HepG2 (cell line): ENCODE results near the gene EVA1A. TPM values are rescaled to one million over a fixed set of nuclear protein-coding genes. Genes with fewer than 3 reads are reported as not detected.

Experiments
- ATAC-seq: fragments of 200-7000 bp; cut with Tn5 transposase; 3 replicates; pipeline ENCODE4 v1.9.1; 2020; ENCODE audit warnings: mild to moderate bottlenecking, moderate library complexity
- BruUV-seq: library from RNA; stranded (reverse); fragments of 400-500 nt; replicated peaks from 2 replicates; lab custom pipeline; 2021; lab: Mats Ljungman, UMichigan
- CTCF ChIA-PET: fragments of 300-600 bp; formaldehyde crosslinking; extraction: SDS; loops from one replicate; lab custom pipeline; 2021; ENCODE audit warnings: low total read pairs, inconsistent platforms, low intra/inter-chr PET ratio; lab: Yijun Ruan, JAX
- POLR2A ChIA-PET: fragments of 350-600 bp; sonication (Branson Sonifier 250); formaldehyde crosslinking; loops from one replicate; lab custom pipeline; 2020; ENCODE audit warnings: antibody characterized with exemption, inconsistent platforms; lab: Yijun Ruan, JAX
- DNase-seq: peaks from one replicate; pipeline ENCODE4 v3.0.0-alpha.2; 2015; ENCODE audit warnings: low spot score
- FAIRE-seq: peaks from 3 replicates; lab custom pipeline; 2011; peaks lifted over from hg19 to GRCh38; lab: Jason Lieb, UNC
- H2AFZ ChIP-seq: one replicate; pipeline ENCODE4 v1.6.1; 2011; ENCODE audit warnings: low read length, inconsistent platforms
- H3K27ac ChIP-seq: fragments of 300-600 bp; 3 replicates; pipeline ENCODE4 v1.8.0; 2011; ENCODE audit warnings: mixed run types, mild to moderate bottlenecking, mixed read lengths, low read length, inconsistent platforms; ENCODE audit not compliant: insufficient read depth; ENCODE audit errors: extremely low read length
- H3K27me3 ChIP-seq, 2 experiments: fragments of 200-600 bp in 1 of 2; 2 replicates in 1 of 2; 3 replicates in 1 of 2; pipeline versions ENCODE4 v1.6.0 to v1.8.0; 2011; ENCODE audit warnings: low read length in 2 of 2, mild to moderate bottlenecking in 2 of 2, moderate library complexity in 2 of 2, inconsistent platforms in 1 of 2; ENCODE audit not compliant: insufficient read depth in 2 of 2, control insufficient read depth in 1 of 2
- H3K36me3 ChIP-seq, 2 experiments: fragments of 200-600 bp in 1 of 2; replicated peaks in 1 of 2; 2 replicates in 1 of 2; 3 replicates in 1 of 2; pipeline versions ENCODE4 v1.5.1 to v1.8.0; 2011; ENCODE audit warnings: low read length in 2 of 2, inconsistent platforms in 1 of 2; ENCODE audit not compliant: insufficient read depth in 2 of 2, control insufficient read depth in 1 of 2
- H3K4me1 ChIP-seq: 2 replicates; pipeline ENCODE4 v1.5.1; 2012; ENCODE audit warnings: low read length, inconsistent platforms; ENCODE audit not compliant: insufficient read depth
- H3K4me2 ChIP-seq: 2 replicates; pipeline ENCODE4 v1.6.0; 2011; ENCODE audit warnings: low read depth, low read length, inconsistent platforms
- H3K4me3 ChIP-seq, 3 experiments: fragments of 200-600 bp in 1 of 3; sonication (generic), shearing (Covaris generic) in 1 of 3; replicated peaks in 1 of 3; 2 replicates each; pipeline ENCODE4 v1.5.1; 2011 to 2016; ENCODE audit warnings: low read length in 3 of 3, inconsistent platforms in 2 of 3, low read depth in 2 of 3, mild to moderate bottlenecking in 2 of 3, control low read depth in 1 of 3, mixed read lengths in 1 of 3; ENCODE audit not compliant: insufficient read depth in 1 of 3
- H3K79me2 ChIP-seq: one replicate; pipeline ENCODE4 v1.6.1; 2011; ENCODE audit warnings: low read length, inconsistent platforms; ENCODE audit not compliant: insufficient read depth
- H3K9ac ChIP-seq: 2 replicates; pipeline ENCODE4 v1.6.0; 2011; ENCODE audit warnings: mild to moderate bottlenecking, low read depth, low read length, inconsistent platforms; ENCODE audit not compliant: insufficient read depth
- H3K9me3 ChIP-seq: 2 replicates; pipeline ENCODE4 v1.5.1; 2012; ENCODE audit warnings: mild to moderate bottlenecking, low read length
- H4K20me1 ChIP-seq: 2 replicates; pipeline ENCODE4 v1.6.0; 2011; ENCODE audit warnings: inconsistent platforms, mild to moderate bottlenecking, low read length, moderate library complexity; ENCODE audit not compliant: insufficient read depth
- EHMT2 ChIP-seq: fragments of 200-600 bp; sonication (generic); IDR thresholded peaks from 2 replicates; pipeline ENCODE4 v1.7.0; 2017; ENCODE audit warnings: antibody characterized with exemption, low read depth, low read length, borderline replicate concordance
- HOXA3 ChIP-seq: sonication (generic); formaldehyde crosslinking; IDR thresholded peaks from 2 replicates; pipeline ENCODE4 v1.5.0; 2020; ENCODE audit warnings: missing genetic modification reagents
- KDM1A ChIP-seq: IDR thresholded peaks from 2 replicates; pipeline ENCODE4 v1.6.1; 2016; ENCODE audit warnings: missing compliant biosample characterization
- KDM5B ChIP-seq: sonication (generic); formaldehyde crosslinking; IDR thresholded peaks from 2 replicates; pipeline ENCODE4 v1.4.0; 2020; ENCODE audit warnings: missing genetic modification reagents, mild to moderate bottlenecking, borderline replicate concordance
- NCOR1 ChIP-seq: fragments of 200-600 bp; sonication (generic); IDR thresholded peaks from 2 replicates; pipeline ENCODE4 v1.7.0; 2017; ENCODE audit warnings: antibody characterized with exemption, low read length, borderline replicate concordance
- NR2F6 ChIP-seq, 2 experiments: IDR thresholded peaks; 2 replicates each; pipeline ENCODE4 v1.6.1; 2016; ENCODE audit warnings: antibody characterized with exemption in 1 of 2, mild to moderate bottlenecking in 1 of 2
- REXO4 ChIP-seq: sonication (generic); formaldehyde crosslinking; IDR thresholded peaks from 2 replicates; pipeline ENCODE4 v1.8.0; 2022; ENCODE audit warnings: missing genetic modification reagents, mild to moderate bottlenecking, borderline replicate concordance
- RFX3 ChIP-seq: IDR thresholded peaks from 2 replicates; pipeline ENCODE4 v1.6.1; 2016; ENCODE audit warnings: missing biosample characterization, missing genetic modification reagents
- SSRP1 ChIP-seq: IDR thresholded peaks from 2 replicates; pipeline ENCODE4 v1.6.1; 2016; ENCODE audit warnings: control low read depth
- TGIF2 ChIP-seq: IDR thresholded peaks from 2 replicates; pipeline ENCODE4 v1.6.1; 2016; ENCODE audit warnings: control low read depth, missing compliant biosample characterization
- ZMYM3 ChIP-seq: sonication (generic); formaldehyde crosslinking; IDR thresholded peaks from 2 replicates; pipeline ENCODE4 v1.5.1; 2020; ENCODE audit warnings: mild to moderate bottlenecking, missing genetic modification reagents
- ZNF136 ChIP-seq: sonication (generic); formaldehyde crosslinking; IDR thresholded peaks from 2 replicates; pipeline ENCODE4 v1.8.1; 2022; ENCODE audit warnings: low read depth, mild to moderate bottlenecking, moderate library complexity, missing genetic modification reagents
- ZNF326 ChIP-seq: sonication (generic); formaldehyde crosslinking; IDR thresholded peaks from 2 replicates; pipeline ENCODE4 v1.4.0; 2020; ENCODE audit warnings: missing genetic modification reagents, borderline replicate concordance
- ZNF446 ChIP-seq: sonication (generic); formaldehyde crosslinking; IDR thresholded peaks from 2 replicates; pipeline ENCODE4 v1.5.0; 2020; ENCODE audit warnings: mild to moderate bottlenecking, missing genetic modification reagents
- ZNF660 ChIP-seq: sonication (generic); formaldehyde crosslinking; IDR thresholded peaks from 2 replicates; pipeline ENCODE4 v1.5.1; 2020; ENCODE audit warnings: mild to moderate bottlenecking, low read depth, missing genetic modification reagents, borderline replicate concordance
- ZNF749 ChIP-seq: sonication (generic); formaldehyde crosslinking; IDR thresholded peaks from 2 replicates; pipeline ENCODE4 v1.8.0; 2022; ENCODE audit warnings: mild to moderate bottlenecking, missing genetic modification reagents, moderate library complexity, borderline replicate concordance
- ZNF768 ChIP-seq: sonication (generic); formaldehyde crosslinking; IDR thresholded peaks from 2 replicates; pipeline ENCODE4 v1.4.0; 2020; ENCODE audit warnings: missing genetic modification reagents
- ZNF788 ChIP-seq: sonication (generic); formaldehyde crosslinking; IDR thresholded peaks from 2 replicates; pipeline ENCODE4 v1.5.0; 2020; ENCODE audit warnings: mild to moderate bottlenecking, missing genetic modification reagents, borderline replicate concordance
- WGBS: methylation state at CpG from one replicate; pipeline ENCODE4 v1.1.6; 2017; ENCODE audit warnings: low lambda C conversion rate; 5-methylcytosine and 5-hydroxymethylcytosine counted together
- in situ Hi-C: cut with HindIII; loops from 2 replicates; pipeline ENCODE4 v1.10.0; 2017; ENCODE audit warnings: low pct_unique_long_range_greater_than_20kb; ENCODE audit not compliant: extremely low pct_ligation_motif_present
- intact Hi-C: fragments of 100-400 bp; cut with micrococcal nuclease; formaldehyde crosslinking; loops from one replicate; pipeline ENCODE4 v1.10.0; 2022; ENCODE audit not compliant: unreplicated experiment
- polyA plus RNA-seq, 8 experiments: library from polyadenylated mRNA; depleted of rRNA in 3 of 8; stranded (reverse) in 7 of 8; unstranded in 1 of 8; fragments of >200 nt; fragmentation: Illumina TruSeq in 4 of 8; extraction: Trizol in 4 of 8; gene quantifications; 2 replicates each; pipeline versions ENCODE4 v1.2.1 to v1.2.3, GENCODE V29; 2011 to 2016; ENCODE audit warnings: low read depth in 4 of 8, missing spikeins in 1 of 8, mixed read lengths in 1 of 8; ENCODE audit not compliant: insufficient read depth in 1 of 8
- total RNA-seq, 5 experiments: library from RNA; depleted of rRNA; stranded (reverse); fragments of >200 nt; fragmentation: Illumina TruSeq; extraction: Trizol; gene quantifications; 2 replicates each; pipeline ENCODE4 v1.2.3, GENCODE V29; 2016; ENCODE audit warnings: low read depth in 1 of 5
- TF ChIP-seq, protein P1 (sequence below): sonication (generic); formaldehyde crosslinking; IDR thresholded peaks from 2 replicates; pipeline ENCODE4 v1.5.0; 2020; ENCODE audit warnings: mild to moderate bottlenecking, low read depth, missing genetic modification reagents, borderline replicate concordance
- TF ChIP-seq, protein P2 (sequence below): sonication (generic); formaldehyde crosslinking; IDR thresholded peaks from 2 replicates; pipeline ENCODE4 v1.5.0; 2020; ENCODE audit warnings: mild to moderate bottlenecking, missing genetic modification reagents, borderline replicate concordance

The EVA1A gene
- total and polyA plus RNA-seq, 2 of the 13 experiments (the other 11 are each of a cell fraction or from before 2014, with no cell fraction given) = 57.5 to 57.8 TPM

DNA sequence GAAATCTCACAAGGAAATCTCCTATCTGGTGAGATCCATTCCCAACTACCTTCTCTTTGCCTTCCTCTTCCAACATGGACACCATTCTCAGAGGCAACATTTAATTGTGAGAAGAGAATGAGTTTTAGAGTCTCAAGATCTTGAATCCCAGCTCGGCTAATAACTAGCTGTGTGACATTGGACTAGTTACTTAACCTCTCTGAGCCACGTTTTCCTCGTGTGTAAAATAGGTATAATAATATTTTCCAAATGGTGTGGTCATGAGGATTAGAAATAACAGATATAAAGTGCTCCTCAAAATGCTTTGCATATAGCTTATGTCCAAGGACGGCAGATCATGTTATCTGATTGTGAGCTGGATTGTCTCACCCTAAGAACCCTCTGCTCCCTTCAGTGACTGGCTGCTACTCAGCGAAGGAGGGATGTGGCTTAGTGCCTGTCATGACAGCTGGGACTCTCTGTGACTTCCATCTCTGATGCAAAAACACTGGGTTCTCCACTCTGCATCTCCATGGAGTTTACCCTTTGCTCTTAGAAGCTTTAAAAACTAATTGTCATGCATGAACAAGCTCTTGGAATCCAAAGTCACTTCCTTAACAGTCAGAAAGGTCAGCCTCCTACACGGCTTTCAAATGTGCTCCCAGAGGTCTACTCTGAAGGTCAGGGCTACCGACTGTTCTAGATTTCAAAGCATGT is 47.4 kb upstream of the EVA1A start:
- FAIRE-seq (peak; percentile 34), DNase-seq (peak; percentile 49), ATAC-seq (peak; percentile 40)
- H3K27ac ChIP-seq = peak overlapping the region; percentile 8
- 79% methylated on average over 7 of the region's 7 CpGs for WGBS
- intact Hi-C loops = loop anchor here (2.0 kb wide), 1 partner anchor 85 kb away; no protein-coding TSS in a partner anchor
- H3K9me3 ChIP-seq = no peaks in the 10 kb centered on the region
- no peaks in the 10 kb centered on the region for H3K36me3 ChIP-seq
- H3K4me2 ChIP-seq = peak overlapping the region; percentile 79
- CTCF ChIA-PET = interaction anchor here (3.0 to 6.4 kb wide), 2 partner anchors 48 to 142 kb away, joined by 18 to 144 read pairs; partner anchors contain the start of gene EVA1A
- H4K20me1 ChIP-seq = no peaks in the 10 kb centered on the region
- in situ Hi-C loops = loop anchor here (5.0 to 25.0 kb wide), 4 partner anchors 36 to 546 kb away; no protein-coding TSS in a partner anchor
- H3K9ac ChIP-seq = peak overlapping the region; percentile 25; the same call in 1 of the 2 replicates
- H3K79me2 ChIP-seq = no peaks in the 10 kb centered on the region
- peak overlapping the region; percentile 48 for H2AFZ ChIP-seq
- POLR2A ChIA-PET = interaction anchor here (0.9 to 1.6 kb wide), 9 partner anchors 20 to 142 kb away, joined by 3 to 18 read pairs (median 4); partner anchors contain the start of gene EVA1A
- peak overlapping the region in 1 of 3 experiments; percentile 28; a peak in 1 of 6 replicates for H3K4me3 ChIP-seq
- no peaks in the 10 kb centered on the region; a peak in 1 of 5 replicates for H3K27me3 ChIP-seq
- no TSS peak for BruUV-seq
- H3K4me1 ChIP-seq = peaks cover 59% of the 10 kb centered on the region
- TF ChIP-seq ZNF136 (CRISPR knock-in tag) (no peak), RFX3 (CRISPR knock-in tag) (no peak), REXO4 (no peak), ZNF788 (CRISPR knock-in tag) (no peak), ZMYM3 (CRISPR knock-in tag) (peak; percentile 65; the same call in 1 of the 2 replicates), EHMT2 (0 out of 2 replicates have a peak, but pooled peaks have one; percentile 60), NR2F6 (IDR thresholded peaks at IDR 0.05) (peak; percentile 22; the same call in 1 of the 2 replicates), NR2F6 (CRISPR knock-in tag; IDR thresholded peaks at IDR 0.05) (peak; percentile 34; the same call in 1 of the 2 replicates), ZNF446 (CRISPR knock-in tag) (0 out of 2 replicates have a peak, but pooled peaks have one; percentile 42), TGIF2 (CRISPR knock-in tag) (no peak), ZNF768 (CRISPR knock-in tag) (peak; percentile 86; the same call in 1 of the 2 replicates), HOXA3 (CRISPR knock-in tag) (no peak), ZNF326 (CRISPR knock-in tag) (no peak), KDM1A (CRISPR knock-in tag) (peak; percentile 19; the same call in 1 of the 2 replicates), ZNF660 (CRISPR knock-in tag) (no peak), NCOR1 (no peak), SSRP1 (CRISPR knock-in tag) (0 out of 2 replicates have a peak, but pooled peaks have one; percentile 2), KDM5B (CRISPR knock-in tag) (no peak), ZNF749 (no peak)
- TF ChIP-seq, protein P1, sequence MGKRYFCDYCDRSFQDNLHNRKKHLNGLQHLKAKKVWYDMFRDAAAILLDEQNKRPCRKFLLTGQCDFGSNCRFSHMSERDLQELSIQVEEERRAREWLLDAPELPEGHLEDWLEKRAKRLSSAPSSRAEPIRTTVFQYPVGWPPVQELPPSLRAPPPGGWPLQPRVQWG = no peak
- TF ChIP-seq, protein P2, sequence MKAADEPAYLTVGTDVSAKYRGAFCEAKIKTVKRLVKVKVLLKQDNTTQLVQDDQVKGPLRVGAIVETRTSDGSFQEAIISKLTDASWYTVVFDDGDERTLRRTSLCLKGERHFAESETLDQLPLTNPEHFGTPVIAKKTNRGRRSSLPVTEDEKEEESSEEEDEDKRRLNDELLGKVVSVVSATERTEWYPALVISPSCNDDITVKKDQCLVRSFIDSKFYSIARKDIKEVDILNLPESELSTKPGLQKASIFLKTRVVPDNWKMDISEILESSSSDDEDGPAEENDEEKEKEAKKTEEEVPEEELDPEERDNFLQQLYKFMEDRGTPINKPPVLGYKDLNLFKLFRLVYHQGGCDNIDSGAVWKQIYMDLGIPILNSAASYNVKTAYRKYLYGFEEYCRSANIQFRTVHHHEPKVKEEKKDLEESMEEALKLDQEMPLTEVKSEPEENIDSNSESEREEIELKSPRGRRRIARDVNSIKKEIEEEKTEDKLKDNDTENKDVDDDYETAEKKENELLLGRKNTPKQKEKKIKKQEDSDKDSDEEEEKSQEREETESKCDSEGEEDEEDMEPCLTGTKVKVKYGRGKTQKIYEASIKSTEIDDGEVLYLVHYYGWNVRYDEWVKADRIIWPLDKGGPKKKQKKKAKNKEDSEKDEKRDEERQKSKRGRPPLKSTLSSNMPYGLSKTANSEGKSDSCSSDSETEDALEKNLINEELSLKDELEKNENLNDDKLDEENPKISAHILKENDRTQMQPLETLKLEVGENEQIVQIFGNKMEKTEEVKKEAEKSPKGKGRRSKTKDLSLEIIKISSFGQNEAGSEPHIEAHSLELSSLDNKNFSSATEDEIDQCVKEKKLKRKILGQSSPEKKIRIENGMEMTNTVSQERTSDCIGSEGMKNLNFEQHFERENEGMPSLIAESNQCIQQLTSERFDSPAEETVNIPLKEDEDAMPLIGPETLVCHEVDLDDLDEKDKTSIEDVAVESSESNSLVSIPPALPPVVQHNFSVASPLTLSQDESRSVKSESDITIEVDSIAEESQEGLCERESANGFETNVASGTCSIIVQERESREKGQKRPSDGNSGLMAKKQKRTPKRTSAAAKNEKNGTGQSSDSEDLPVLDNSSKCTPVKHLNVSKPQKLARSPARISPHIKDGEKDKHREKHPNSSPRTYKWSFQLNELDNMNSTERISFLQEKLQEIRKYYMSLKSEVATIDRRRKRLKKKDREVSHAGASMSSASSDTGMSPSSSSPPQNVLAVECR (CRISPR knock-in tag) = no peak
